ENCODE measurements around the gene ENKUR. TPM values are rescaled to one million over a fixed set of nuclear protein-coding genes. Genes with fewer than 3 reads are reported as not detected.
"Not testable (repeated sequence)": the region's sequence is repeated elsewhere in the genome, so short reads cannot be mapped to it uniquely, and the experiment has no call there.

The ENKUR gene
- total and polyA plus RNA-seq, 7 experiments from 2014 or later: 0.19 TPM; not detected in 6

- Histone ChIP-seq H3K4me1 (ENCODE audit: control insufficient read depth in 2 of 2, insufficient read depth in 2 of 2, low read length in 2 of 2) (peaks cover 0 to 8% of the 10 kb centered on the region in 2 donors), H3K27me3 (ENCODE audit: control insufficient read depth in 2 of 2, insufficient read depth in 2 of 2, low read length in 2 of 2) (no peaks in the 10 kb centered on the region), H3K4me3 (ENCODE audit: low read length) (peak overlapping the region; percentile 76), H3K27ac (ENCODE audit: low read depth, low read length) (peak overlapping the region; percentile 82), H3K36me3 (ENCODE audit: control insufficient read depth in 2 of 3, insufficient read depth in 3 of 3, low read length in 3 of 3) (no peaks in the 10 kb centered on the region), H3K9me3 (ENCODE audit: control insufficient read depth in 2 of 3, low read length in 3 of 3) (no peaks in the 10 kb centered on the region)
- H3K4me3 Mint-ChIP-seq: peak overlapping the region; percentile 87 to 98 (median 90)
- H3K36me3 Mint-ChIP-seq: peaks cover 0 to 4% (median 0%) of the 10 kb centered on the region in 5 donors
- peaks cover 0 to 7% (median 0%) of the 10 kb centered on the region in 11 donors for H3K9me3 Mint-ChIP-seq
- peaks cover 0 to 10% (median 0%) of the 10 kb centered on the region in 5 donors for H3K27me3 Mint-ChIP-seq
- peak overlapping the region; percentile 91 to 99 (median 94) for H3K27ac Mint-ChIP-seq
- CTCF ChIA-PET: no interaction called here
- POLR2A ChIA-PET: interaction anchor here (0.8 to 2.1 kb wide), 4 partner anchors 81 to 399 kb away, joined by 3 to 13 read pairs (median 6); no protein-coding TSS in a partner anchor
- H3K4me1 Mint-ChIP-seq: peaks cover 11 to 43% (median 32%) of the 10 kb centered on the region in 7 donors
- intact Hi-C loops (cut with micrococcal nuclease): loop anchor here (2.0 to 10.0 kb wide), 7 partner anchors 65 to 1922 kb away; partner anchors contain the start of genes ABI1 (in 1 of the 2), APBB1IP (in 1 of the 2) and MSRB2 (in 1 of the 2)
- no peak for ATAC-seq
- peak in 1 of 9 donors; percentile 8 for DNase-seq
Observed at GRCh38 chr10:25017154-25017590, 1.2 kb upstream of the ENKUR start.

- Mint-ChIP-seq H3K4me3 (peak within 1 kb of the TSS; percentile 87 to 98 (median 90)), H3K9me3 (peaks cover 0 to 7% (median 0%) of the 10 kb centered on the region in 11 donors), H3K27ac (peak within 1 kb of the TSS; percentile 91 to 99 (median 94)), H3K4me1 (peaks cover 11 to 43% (median 32%) of the 10 kb centered on the region in 7 donors), H3K27me3 (peaks cover 0 to 10% (median 0%) of the 10 kb centered on the region in 5 donors), H3K36me3 (peaks cover 0 to 3% (median 0%) of the 10 kb centered on the region in 5 donors)
- Histone ChIP-seq H3K27me3 (ENCODE audit: control insufficient read depth in 2 of 2, insufficient read depth in 2 of 2, low read length in 2 of 2) (no peaks in the 10 kb centered on the region), H3K9me3 (ENCODE audit: control insufficient read depth in 2 of 3, low read length in 3 of 3) (no peaks in the 10 kb centered on the region), H3K4me3 (ENCODE audit: low read length) (peak within 1 kb of the TSS; percentile 76), H3K4me1 (ENCODE audit: control insufficient read depth in 2 of 2, insufficient read depth in 2 of 2, low read length in 2 of 2) (peaks cover 0 to 8% of the 10 kb centered on the region in 2 donors), H3K36me3 (ENCODE audit: control insufficient read depth in 2 of 3, insufficient read depth in 3 of 3, low read length in 3 of 3) (no peaks in the 10 kb centered on the region), H3K27ac (ENCODE audit: low read depth, low read length) (peak within 1 kb of the TSS; percentile 82)
- DNase-seq (peak; percentile 90 to 99 (median 96)), ATAC-seq (peak; percentile 97)
- POLR2A ChIA-PET: interaction anchor here (0.7 to 2.1 kb wide), 6 partner anchors 15 to 398 kb away, joined by 3 to 13 read pairs (median 4); partner anchors contain the start of gene PRTFDC1
- CTCF ChIA-PET: interaction anchor here (1.0 kb wide), 1 partner anchor 394 kb away, joined by 4 read pairs; no protein-coding TSS in a partner anchor
- intact Hi-C loops (cut with micrococcal nuclease): loop anchor here (1.0 to 10.0 kb wide), 17 partner anchors 46 to 1922 kb away; partner anchors contain the start of genes ABI1 (in 1 of the 2), APBB1IP (in 1 of the 2), MSRB2 (in 1 of the 2) and PRTFDC1 (in 1 of the 2)
Observed at GRCh38 chr10:25016376-25017153, 607 bp upstream of the ENKUR start, which contains the start of gene THNSL1. Gene THNSL1 (plus strand): TSS chr10:25016612. CDS start chr10:25023224, 6,612 bp downstream.

- Histone ChIP-seq H3K27ac (ENCODE audit: low read depth, low read length) (no peak overlapping the region), H3K36me3 (ENCODE audit: control insufficient read depth in 2 of 3, insufficient read depth in 3 of 3, low read length in 3 of 3) (no peaks in the 10 kb centered on the region), H3K27me3 (ENCODE audit: control insufficient read depth in 2 of 2, insufficient read depth in 2 of 2, low read length in 2 of 2) (no peaks in the 10 kb centered on the region), H3K4me3 (ENCODE audit: low read length) (no peak overlapping the region), H3K4me1 (ENCODE audit: control insufficient read depth in 2 of 2, insufficient read depth in 2 of 2, low read length in 2 of 2) (peaks cover 0 to 8% of the 10 kb centered on the region in 2 donors), H3K9me3 (ENCODE audit: control insufficient read depth in 2 of 3, low read length in 3 of 3) (no peaks in the 10 kb centered on the region)
- no peak overlapping the region for H3K4me3 Mint-ChIP-seq
- ATAC-seq (no peak), DNase-seq (no peak)
- H3K27ac Mint-ChIP-seq: peak overlapping the region in 4 of 9 donors; percentile 41 to 96 (median 74)
- peaks cover 0 to 10% (median 4%) of the 10 kb centered on the region in 11 donors for H3K9me3 Mint-ChIP-seq
- peaks cover 9 to 32% (median 28%) of the 10 kb centered on the region in 7 donors for H3K4me1 Mint-ChIP-seq
- CTCF ChIA-PET: no interaction called here
- H3K27me3 Mint-ChIP-seq: peaks cover 0 to 10% (median 0%) of the 10 kb centered on the region in 5 donors
- intact Hi-C loops (cut with micrococcal nuclease): loop anchor here in 1 of 2 donors (10.0 kb wide), 1 partner anchor 1650 kb away; no protein-coding TSS in a partner anchor
- POLR2A ChIA-PET: no interaction called here
- H3K36me3 Mint-ChIP-seq: peaks cover 0 to 3% (median 0%) of the 10 kb centered on the region in 5 donors
Observed at GRCh38 chr10:25014579-25014978, 1.4 kb downstream of the ENKUR start.

GRCh38 chr10:25011591-25011990 lies 4.4 kb downstream of the ENKUR start:
- H3K4me3 Mint-ChIP-seq; H3K9me3 ChIP-seq (ENCODE audit: control insufficient read depth in 2 of 3, low read length in 3 of 3); H3K36me3 Mint-ChIP-seq; ATAC-seq; H3K4me3 ChIP-seq (ENCODE audit: low read length); H3K27ac Mint-ChIP-seq; CTCF ChIA-PET; H3K4me1 ChIP-seq (ENCODE audit: control insufficient read depth in 2 of 2, insufficient read depth in 2 of 2, low read length in 2 of 2); H3K27me3 ChIP-seq (ENCODE audit: control insufficient read depth in 2 of 2, insufficient read depth in 2 of 2, low read length in 2 of 2); POLR2A ChIA-PET; DNase-seq; H3K36me3 ChIP-seq (ENCODE audit: control insufficient read depth in 2 of 3, insufficient read depth in 3 of 3, low read length in 3 of 3); H3K27ac ChIP-seq (ENCODE audit: low read depth, low read length): not testable (repeated sequence)
- Mint-ChIP-seq H3K27me3 (peaks cover 0 to 11% (median 0%) of the 10 kb centered on the region in 5 donors), H3K9me3 (peaks cover 0 to 10% (median 4%) of the 10 kb centered on the region in 11 donors), H3K4me1 (peaks cover 0 to 10% (median 8%) of the 10 kb centered on the region in 7 donors)
- intact Hi-C loops (cut with micrococcal nuclease): loop anchor here in 1 of 2 donors (10.0 kb wide), 1 partner anchor 1647 kb away; no protein-coding TSS in a partner anchor

- CTCF ChIA-PET: interaction anchor here (0.9 kb wide), 1 partner anchor 355 kb away, joined by 3 read pairs; no protein-coding TSS in a partner anchor
- Mint-ChIP-seq H3K36me3 (peaks cover 0 to 18% (median 7%) of the 10 kb centered on the region in 5 donors), H3K27me3 (peaks cover 0 to 26% (median 0%) of the 10 kb centered on the region in 5 donors), H3K4me3 (no peak overlapping the region), H3K9me3 (peaks cover 2 to 26% (median 11%) of the 10 kb centered on the region in 11 donors), H3K27ac (no peak overlapping the region), H3K4me1 (peaks cover 0 to 4% (median 0%) of the 10 kb centered on the region in 7 donors)
- Histone ChIP-seq H3K9me3 (ENCODE audit: control insufficient read depth in 2 of 3, low read length in 3 of 3) (no peaks in the 10 kb centered on the region), H3K27ac (ENCODE audit: low read depth, low read length) (no peak overlapping the region), H3K4me3 (ENCODE audit: low read length) (no peak overlapping the region), H3K4me1 (ENCODE audit: control insufficient read depth in 2 of 2, insufficient read depth in 2 of 2, low read length in 2 of 2) (no peaks in the 10 kb centered on the region), H3K27me3 (ENCODE audit: control insufficient read depth in 2 of 2, insufficient read depth in 2 of 2, low read length in 2 of 2) (no peaks in the 10 kb centered on the region), H3K36me3 (ENCODE audit: control insufficient read depth in 2 of 3, insufficient read depth in 3 of 3, low read length in 3 of 3) (no peaks in the 10 kb centered on the region)
- ATAC-seq (no peak), DNase-seq (no peak)
- POLR2A ChIA-PET: no interaction called here
- intact Hi-C loops (cut with micrococcal nuclease): no loop called here
Observed at GRCh38 chr10:24998044-24998443, 17.9 kb downstream of the ENKUR start.

- H3K27me3 ChIP-seq (ENCODE audit: control insufficient read depth in 2 of 2, insufficient read depth in 2 of 2, low read length in 2 of 2): no peaks in the 10 kb centered on the region
- ChIA-PET CTCF (no interaction called here), POLR2A (no interaction called here)
- Mint-ChIP-seq H3K9me3 (peaks cover 0 to 5% (median 1%) of the 10 kb centered on the region in 11 donors), H3K27ac (no peak overlapping the region), H3K4me1 (peaks cover 0 to 4% (median 0%) of the 10 kb centered on the region in 7 donors), H3K27me3 (peaks cover 0 to 12% (median 0%) of the 10 kb centered on the region in 5 donors), H3K36me3 (peaks cover 0 to 4% (median 0%) of the 10 kb centered on the region in 5 donors), H3K4me3 (no peak overlapping the region)
- DNase-seq: no peak
- no peak for ATAC-seq
- H3K36me3 ChIP-seq (ENCODE audit: control insufficient read depth in 2 of 3, insufficient read depth in 3 of 3, low read length in 3 of 3): no peaks in the 10 kb centered on the region
- no peak overlapping the region for H3K27ac ChIP-seq (ENCODE audit: low read depth, low read length)
- intact Hi-C loops (cut with micrococcal nuclease): no loop called here
- H3K4me3 ChIP-seq (ENCODE audit: low read length): no peak overlapping the region
- no peaks in the 10 kb centered on the region for H3K4me1 ChIP-seq (ENCODE audit: control insufficient read depth in 2 of 2, insufficient read depth in 2 of 2, low read length in 2 of 2)
- H3K9me3 ChIP-seq (ENCODE audit: control insufficient read depth in 2 of 3, low read length in 3 of 3): no peaks in the 10 kb centered on the region
Observed at GRCh38 chr10:24995072-24995471, 20.9 kb downstream of the ENKUR start.

Data from naive thymus-derived CD4-positive, alpha-beta T cell (primary cell).